ENCODE measurements around the gene RAB8B. TPM values are rescaled to one million over a fixed set of nuclear protein-coding genes. Genes with fewer than 3 reads are reported as not detected.

RAB8B gene
- total and polyA plus RNA-seq, 9 of the 15 experiments (the other 6 are each of a cell fraction or from before 2014, with no cell fraction given), result 7.8 to 32.1 (median 24.2) TPM

- Histone ChIP-seq H3K36me3 (ENCODE audit: control insufficient read depth, insufficient read depth, low read length) (peaks cover 12% of the 10 kb centered on the region; the same call in 2 of the 3 replicates), H3K4me1 (replicated peaks in 1 of 2; ENCODE audit: control insufficient read depth in 2 of 2, insufficient read depth in 2 of 2, low read length in 2 of 2) (peaks cover 6 to 36% of the 10 kb centered on the region in 2 experiments), H3K4me3 (no peak overlapping the region), H3K27me3 (ENCODE audit: control insufficient read depth in 2 of 2, insufficient read depth in 2 of 2, low read length in 2 of 2) (no peaks in the 10 kb centered on the region), H3K79me2 (ENCODE audit: control insufficient read depth, insufficient read depth, low read length) (peaks cover 71% of the 10 kb centered on the region), H3K27ac (ENCODE audit: extremely low read depth, low read depth, low read length) (peak overlapping the region; percentile 38; the same call in 1 of the 3 replicates), H3K9me3 (replicated peaks; ENCODE audit: control insufficient read depth, insufficient read depth, low read depth, low read length) (no peaks in the 10 kb centered on the region), H3K9ac (ENCODE audit: insufficient read depth in 1 of 2, low read depth in 2 of 2, low read length in 2 of 2) (no peak overlapping the region), H3K9me1 (ENCODE audit: control insufficient read depth, insufficient read depth, low read length) (no peaks in the 10 kb centered on the region), H3K4me2 (ENCODE audit: insufficient read depth, low read length) (no peak overlapping the region), H2AFZ (ENCODE audit: low read depth, low read length) (no peak overlapping the region), H4K20me1 (replicated peaks; ENCODE audit: control insufficient read depth, insufficient read depth, low read length) (no peaks in the 10 kb centered on the region)
- no TSS peak for BruUV-seq (replicated peaks)
- TF ChIP-seq ZNF384 (IDR thresholded peaks at IDR 0.05; ENCODE audit: low read depth, low read length) (0 out of 2 replicates have a peak, but pooled peaks have one; percentile 24), HIVEP1 (CRISPR knock-in tag; IDR thresholded peaks at IDR 0.05) (no peak), CXXC5 (CRISPR knock-in tag; IDR thresholded peaks at IDR 0.05) (0 out of 2 replicates have a peak, but pooled peaks have one; percentile 9), DIDO1 (tag; IDR thresholded peaks at IDR 0.05; ENCODE audit: low read depth) (no peak), HDAC6 (IDR thresholded peaks at IDR 0.05; ENCODE audit: low read depth, low read length) (no peak), HSF4 (CRISPR knock-in tag; IDR thresholded peaks at IDR 0.05; ENCODE audit: borderline replicate concordance) (no peak), GTF2E2 (tag; IDR thresholded peaks at IDR 0.05) (0 out of 2 replicates have a peak, but pooled peaks have one; percentile 20)
- TF ChIP-seq, protein P1, sequence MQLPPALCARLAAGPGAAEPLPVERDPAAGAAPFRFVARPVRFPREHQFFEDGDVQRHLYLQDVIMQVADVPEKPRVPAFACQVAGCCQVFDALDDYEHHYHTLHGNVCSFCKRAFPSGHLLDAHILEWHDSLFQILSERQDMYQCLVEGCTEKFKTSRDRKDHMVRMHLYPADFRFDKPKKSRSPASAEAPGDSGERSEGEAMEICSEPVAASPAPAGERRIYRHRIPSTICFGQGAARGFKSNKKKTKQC (CRISPR knock-in tag; IDR thresholded peaks at IDR 0.05), result no peak
- 0 out of 3 replicates have a peak, but pooled peaks have one; percentile 9 for ATAC-seq
- FAIRE-seq, result no peak
- WGBS (ENCODE audit: insufficient coverage, low coverage, missing lambda C conversion rate), result 92% methylated on average over 2 of the region's 3 CpGs
- in situ Hi-C loops (cut with MboI) (no loop called here), intact Hi-C loops (cut with micrococcal nuclease) (no loop called here)
- ChIA-PET CTCF (ENCODE audit: low intra/inter-chr PET ratio) (no interaction called here), POLR2A (no interaction called here)
- DNase-seq (ENCODE audit: extremely low read depth in 1 of 4, low spot score in 3 of 4), result no peak
These were observed 29.8 kb downstream of the RAB8B start for GRCh38 chr15:63219196-63219710.
